Natural killer cell (primary cell): ENCODE data around the gene LTBP4. TPM values are rescaled to one million over a fixed set of nuclear protein-coding genes. Genes with fewer than 3 reads are reported as not detected.

ENCODE experiments used
- ATAC-seq, 3 donors: fragments of 150-1000 bp in 2 of 3; fragments of 200-7000 bp in 1 of 3; cut with Tn5 transposase; 1 replicate in 1 of 3; 2 replicates in 2 of 3; pipeline ENCODE4 v1.10.0; 2021; ENCODE audit warnings: mild to moderate bottlenecking in 2 of 3, moderate library complexity in 2 of 3
- DNase-seq, 2 donors: peaks; one replicate each; pipeline versions ENCODE4 v3.0.0 to v3.0.0-alpha.2; 2013 to 2021; ENCODE audit warnings: mixed read lengths in 1 of 2
- H3K27ac ChIP-seq: one replicate; pipeline ENCODE4 v1.5.1; 2013; ENCODE audit warnings: mild to moderate bottlenecking, low read length
- H3K27me3 ChIP-seq: one replicate; pipeline ENCODE4 v1.6.1; 2013; ENCODE audit warnings: low read length; ENCODE audit not compliant: control insufficient read depth, insufficient read depth
- H3K36me3 ChIP-seq: one replicate; pipeline ENCODE4 v1.6.1; 2013; ENCODE audit warnings: low read length; ENCODE audit not compliant: control insufficient read depth, insufficient read depth
- H3K4me1 ChIP-seq: one replicate; pipeline ENCODE4 v1.6.1; 2013; ENCODE audit warnings: low read length; ENCODE audit not compliant: control insufficient read depth, insufficient read depth
- H3K4me3 ChIP-seq: one replicate; pipeline ENCODE4 v1.5.1; 2013; ENCODE audit warnings: low read length
- H3K9me3 ChIP-seq: one replicate; pipeline ENCODE4 v1.6.1; 2013; ENCODE audit warnings: low read length; ENCODE audit not compliant: control insufficient read depth, insufficient read depth
- H3K27ac Mint-ChIP-seq, 2 donors: one replicate each; pipeline ENCODE4 v1.8.0; 2022; ENCODE audit warnings: mild to moderate bottlenecking in 2 of 2, mixed read lengths in 2 of 2, moderate library complexity in 1 of 2
- H3K27me3 Mint-ChIP-seq, 2 donors: one replicate each; pipeline ENCODE4 v1.8.0; 2022; ENCODE audit warnings: low read depth in 2 of 2, mixed read lengths in 2 of 2
- H3K36me3 Mint-ChIP-seq: one replicate; pipeline ENCODE4 v1.8.0; 2022; ENCODE audit warnings: mixed read lengths
- H3K4me1 Mint-ChIP-seq, 2 donors: one replicate each; pipeline ENCODE4 v1.8.0; 2022; ENCODE audit warnings: mixed read lengths in 2 of 2
- H3K4me3 Mint-ChIP-seq: one replicate; pipeline ENCODE4 v1.8.0; 2022; ENCODE audit warnings: mild to moderate bottlenecking, moderate library complexity, mixed read lengths
- H3K9me3 Mint-ChIP-seq, 2 donors: one replicate each; pipeline ENCODE4 v1.8.0; 2022; ENCODE audit warnings: mixed read lengths in 2 of 2
- CTCF ChIP-seq: fragments of 200-600 bp; IDR thresholded peaks from one replicate; pipeline ENCODE4 v1.8.0; 2022; ENCODE audit warnings: antibody characterized with exemption
- WGBS: methylation state at CpG from one replicate; pipeline ENCODE4 v1.1.7; 2013; ENCODE audit warnings: missing lambda C conversion rate; ENCODE audit not compliant: insufficient coverage; 5-methylcytosine and 5-hydroxymethylcytosine counted together
- intact Hi-C: fragments of 100-400 bp; cut with micrococcal nuclease; formaldehyde crosslinking; loops from one replicate; pipeline ENCODE4 v1.14.2; 2022
- total RNA-seq, 4 donors: library from RNA; stranded (reverse); fragments of 120-200 nt in 1 of 4; gene quantifications; one replicate each; pipeline versions ENCODE4 v1.2.3 to v1.2.4, GENCODE V29; 2013 to 2022

LTBP4 gene
- total RNA-seq, 3 donors from 2014 or later (not counting 1 experiment from before 2014, with no cell fraction given), result 153 to 182 (median 157) TPM

- intact Hi-C loops, result loop anchor here (5.0 kb wide), 1 partner anchor 86 kb away; no protein-coding TSS in a partner anchor
- Mint-ChIP-seq H3K27me3 (peaks cover 0 to 6% of the 10 kb centered on the region in 2 donors), H3K4me1 (peaks cover 6 to 7% of the 10 kb centered on the region in 2 donors), H3K9me3 (no peaks in the 10 kb centered on the region), H3K27ac (no peak overlapping the region), H3K36me3 (no peaks in the 10 kb centered on the region), H3K4me3 (no peak overlapping the region)
- no peaks in the 10 kb centered on the region for H3K9me3 ChIP-seq
- H3K27ac ChIP-seq, result no peak overlapping the region
- H3K4me1 ChIP-seq, result peaks cover 4% of the 10 kb centered on the region
- no peak for TF ChIP-seq CTCF
- no peaks in the 10 kb centered on the region for H3K36me3 ChIP-seq
- H3K4me3 ChIP-seq, result no peak overlapping the region
- H3K27me3 ChIP-seq, result no peaks in the 10 kb centered on the region
- ATAC-seq, result no peak
- no peak for DNase-seq
- WGBS, result 93% methylated on average over 2 of the region's 5 CpGs
Measured at GRCh38 chr19:40633207-40633606, 32.0 kb downstream of the LTBP4 start.

- H3K9me3 ChIP-seq, result no peaks in the 10 kb centered on the region
- TF ChIP-seq CTCF, result no peak
- WGBS, result 80% methylated on average over 1 of the region's 1 CpG
- H3K27me3 ChIP-seq, result no peaks in the 10 kb centered on the region
- Mint-ChIP-seq H3K4me1 (peaks cover 6 to 7% of the 10 kb centered on the region in 2 donors), H3K9me3 (no peaks in the 10 kb centered on the region), H3K27ac (no peak overlapping the region), H3K4me3 (no peak overlapping the region), H3K36me3 (no peaks in the 10 kb centered on the region), H3K27me3 (peaks cover 0 to 6% of the 10 kb centered on the region in 2 donors)
- peaks cover 4% of the 10 kb centered on the region for H3K4me1 ChIP-seq
- H3K4me3 ChIP-seq, result no peak overlapping the region
- ATAC-seq (no peak), DNase-seq (no peak)
- intact Hi-C loops, result no loop called here
- no peaks in the 10 kb centered on the region for H3K36me3 ChIP-seq
- no peak overlapping the region for H3K27ac ChIP-seq
Measured at GRCh38 chr19:40638327-40638726, 37.2 kb downstream of the LTBP4 start.

GRCh38 chr19:40639638-40639982, 38.4 kb downstream of the LTBP4 start:
- TF ChIP-seq CTCF, result no peak
- Mint-ChIP-seq H3K4me3 (no peak overlapping the region), H3K4me1 (peaks cover 2% of the 10 kb centered on the region in 2 donors), H3K36me3 (no peaks in the 10 kb centered on the region), H3K27ac (no peak overlapping the region), H3K9me3 (no peaks in the 10 kb centered on the region), H3K27me3 (peaks cover 0 to 3% of the 10 kb centered on the region in 2 donors)
- DNase-seq, result no peak
- H3K36me3 ChIP-seq, result no peaks in the 10 kb centered on the region
- H3K27ac ChIP-seq, result no peak overlapping the region
- H3K27me3 ChIP-seq, result no peaks in the 10 kb centered on the region
- intact Hi-C loops, result no loop called here
- WGBS, result 89% methylated on average over 6 of the region's 6 CpGs
- H3K9me3 ChIP-seq, result no peaks in the 10 kb centered on the region
- no peaks in the 10 kb centered on the region for H3K4me1 ChIP-seq
- ATAC-seq, result no peak
- no peak overlapping the region for H3K4me3 ChIP-seq

GRCh38 chr19:40640744-40641143, 39.6 kb downstream of the LTBP4 start:
- H3K27me3 Mint-ChIP-seq, result no peaks in the 10 kb centered on the region
- peak in 1 of 3 donors; percentile 17 for ATAC-seq
- no peak overlapping the region for H3K27ac ChIP-seq
- no peak for DNase-seq
- no peaks in the 10 kb centered on the region for H3K4me1 Mint-ChIP-seq
- H3K4me3 Mint-ChIP-seq, result no peak overlapping the region
- 12% methylated on average over 4 of the region's 5 CpGs for WGBS
- H3K27ac Mint-ChIP-seq, result no peak overlapping the region
- no peaks in the 10 kb centered on the region for H3K36me3 Mint-ChIP-seq
- H3K9me3 ChIP-seq, result no peaks in the 10 kb centered on the region
- no peaks in the 10 kb centered on the region for H3K27me3 ChIP-seq
- H3K4me1 ChIP-seq, result no peaks in the 10 kb centered on the region
- intact Hi-C loops, result no loop called here
- no peaks in the 10 kb centered on the region for H3K36me3 ChIP-seq
- TF ChIP-seq CTCF, result no peak
- H3K9me3 Mint-ChIP-seq, result no peaks in the 10 kb centered on the region
- no peak overlapping the region for H3K4me3 ChIP-seq
